H1 (cell line): ENCODE measurements around the gene SYNCRIP. TPM values are rescaled to one million over a fixed set of nuclear protein-coding genes. Genes with fewer than 3 reads are reported as not detected.

Experiments
- CTCF ChIA-PET: fragments of 300-600 bp; sonication (Branson Sonifier 250); formaldehyde crosslinking; loops from one replicate; lab custom pipeline; 2021; ENCODE audit not compliant: partially characterized antibody; lab: Charles Lee
- POLR2A ChIA-PET: fragments of 300-600 bp; sonication (Branson Sonifier 250); formaldehyde crosslinking; loops from one replicate; lab custom pipeline; 2021; ENCODE audit warnings: inconsistent platforms; ENCODE audit not compliant: partially characterized antibody; lab: Charles Lee
- DNase-seq, 2 experiments: peaks; one replicate each; pipeline versions ENCODE4 v3.0.0 to v3.0.0-alpha.2; 2010 to 2022; ENCODE audit warnings: low spot score in 2 of 2, low read depth in 1 of 2, mixed read lengths in 1 of 2
- FAIRE-seq: peaks from 2 replicates; lab custom pipeline; 2011; peaks lifted over from hg19 to GRCh38; lab: Jason Lieb, UNC
- H2AFZ ChIP-seq: 2 replicates; pipeline ENCODE4 v1.8.1; 2012; ENCODE audit warnings: low read length, inconsistent platforms
- H2AK5ac ChIP-seq: 2 replicates; pipeline ENCODE4 v1.6.1; 2013; ENCODE audit warnings: low read depth, low read length
- H2BK120ac ChIP-seq: replicated peaks from 2 replicates; pipeline ENCODE3; 2013; ENCODE audit warnings: low read depth, low read length, inconsistent platforms
- H2BK12ac ChIP-seq: 2 replicates; pipeline ENCODE4 v1.6.1; 2013; ENCODE audit warnings: low read depth, low read length
- H2BK15ac ChIP-seq: 2 replicates; pipeline ENCODE4 v1.6.1; 2013; ENCODE audit warnings: low read length
- H2BK20ac ChIP-seq: 2 replicates; pipeline ENCODE4 v1.6.1; 2013; ENCODE audit warnings: low read length
- H2BK5ac ChIP-seq: 2 replicates; pipeline ENCODE4 v1.6.1; 2013; ENCODE audit warnings: low read depth, low read length
- H3K14ac ChIP-seq: 2 replicates; pipeline ENCODE4 v1.6.1; 2013; ENCODE audit warnings: inconsistent platforms; ENCODE audit not compliant: insufficient read length
- H3K18ac ChIP-seq: 2 replicates; pipeline ENCODE4 v1.6.1; 2013; ENCODE audit warnings: low read length; ENCODE audit errors: extremely low read depth
- H3K23ac ChIP-seq: 2 replicates; pipeline ENCODE4 v1.6.1; 2013; ENCODE audit warnings: inconsistent platforms; ENCODE audit not compliant: insufficient read length
- H3K23me2 ChIP-seq: 2 replicates; pipeline ENCODE4 v1.6.1; 2013; ENCODE audit warnings: low read depth, low read length
- H3K27ac ChIP-seq: 2 replicates; pipeline ENCODE4 v1.6.1; 2011; ENCODE audit warnings: low read depth, low read length, inconsistent platforms
- H3K27me3 ChIP-seq, 4 experiments: replicated peaks in 1 of 4; 1 replicate in 1 of 4; 2 replicates in 3 of 4; pipeline versions ENCODE4 v1.6.1 to v1.8.1; 2011 to 2013; ENCODE audit warnings: low read length in 3 of 4, mild to moderate bottlenecking in 3 of 4, inconsistent platforms in 2 of 4, mixed read lengths in 2 of 4, moderate library complexity in 1 of 4; ENCODE audit not compliant: control insufficient read depth in 3 of 4, insufficient read depth in 3 of 4; ENCODE audit errors: extremely low read depth in 1 of 4
- H3K36me3 ChIP-seq, 4 experiments: 2 replicates each; pipeline versions ENCODE4 v1.6.1 to v1.8.1; 2011 to 2013; ENCODE audit warnings: mild to moderate bottlenecking in 4 of 4, low read length in 3 of 4, moderate library complexity in 2 of 4, control low read depth in 1 of 4, inconsistent platforms in 1 of 4; ENCODE audit not compliant: insufficient read depth in 4 of 4, control insufficient read depth in 2 of 4
- H3K4ac ChIP-seq: replicated peaks from 2 replicates; pipeline ENCODE3; 2013; ENCODE audit warnings: low read length, low read depth, mixed read lengths, inconsistent platforms; ENCODE audit not compliant: insufficient read length
- H3K4me1 ChIP-seq, 4 experiments: replicated peaks in 1 of 4; 1 replicate in 1 of 4; 2 replicates in 3 of 4; pipeline versions ENCODE4 v1.6.1 to v1.8.1; 2011 to 2013; ENCODE audit warnings: low read length in 3 of 4, inconsistent platforms in 2 of 4, mixed read lengths in 1 of 4; ENCODE audit not compliant: insufficient read depth in 4 of 4, control insufficient read depth in 3 of 4
- H3K4me2 ChIP-seq, 2 experiments: 2 replicates each; pipeline versions ENCODE4 v1.6.1 to v1.8.1; 2011 to 2013; ENCODE audit warnings: low read depth in 2 of 2, low read length in 2 of 2, control low read depth in 1 of 2, inconsistent platforms in 1 of 2, mild to moderate bottlenecking in 1 of 2; ENCODE audit not compliant: insufficient read depth in 1 of 2
- H3K4me3 ChIP-seq, 4 experiments: fragments of 200-600, 300-600 bp in 1 of 4; sonication (generic), shearing (Covaris generic), sonication (Bioruptor Twin) in 1 of 4; 2 replicates each; pipeline versions ENCODE4 v1.5.1 to v1.8.1; 2011 to 2016; ENCODE audit warnings: low read length in 4 of 4, low read depth in 3 of 4, control low read depth in 2 of 4, inconsistent platforms in 2 of 4, mild to moderate bottlenecking in 2 of 4, mixed read lengths in 1 of 4, moderate library complexity in 1 of 4; ENCODE audit not compliant: insufficient read depth in 2 of 4; ENCODE audit errors: extremely low read depth in 1 of 4
- H3K56ac ChIP-seq: replicated peaks from 2 replicates; pipeline ENCODE3; 2013; ENCODE audit warnings: low read depth, mild to moderate bottlenecking, mixed read lengths, low read length, inconsistent platforms; ENCODE audit not compliant: insufficient read length
- H3K79me1 ChIP-seq: 2 replicates; pipeline ENCODE4 v1.6.1; 2013; ENCODE audit warnings: low read depth, low read length, control low read depth
- H3K79me2 ChIP-seq, 2 experiments: 2 replicates each; pipeline versions ENCODE4 v1.6.1 to v1.8.1; 2012 to 2013; ENCODE audit warnings: low read length in 2 of 2, mild to moderate bottlenecking in 2 of 2, inconsistent platforms in 1 of 2; ENCODE audit not compliant: insufficient read depth in 2 of 2, control insufficient read depth in 1 of 2
- H3K9ac ChIP-seq, 4 experiments: replicated peaks in 1 of 4; 1 replicate in 1 of 4; 2 replicates in 3 of 4; pipeline versions ENCODE4 v1.6.1 to v1.8.1; 2011 to 2013; ENCODE audit warnings: low read depth in 3 of 4, low read length in 3 of 4, control low read depth in 2 of 4, mild to moderate bottlenecking in 2 of 4, moderate library complexity in 2 of 4, inconsistent platforms in 1 of 4; ENCODE audit errors: extremely low read depth in 1 of 4
- H3K9me3 ChIP-seq, 2 experiments: 2 replicates each; pipeline versions ENCODE4 v1.6.1 to v1.8.1; 2012 to 2013; ENCODE audit warnings: mild to moderate bottlenecking in 2 of 2, moderate library complexity in 2 of 2, control low read depth in 1 of 2, inconsistent platforms in 1 of 2, low read depth in 1 of 2, low read length in 1 of 2, mixed read lengths in 1 of 2; ENCODE audit not compliant: insufficient read depth in 2 of 2
- H4K20me1 ChIP-seq, 2 experiments: replicated peaks in 1 of 2; 2 replicates each; pipeline versions ENCODE3 to v1.8.1; 2011 to 2013; ENCODE audit warnings: inconsistent platforms in 2 of 2, low read length in 2 of 2, mild to moderate bottlenecking in 1 of 2; ENCODE audit not compliant: insufficient read depth in 2 of 2, control insufficient read depth in 1 of 2
- H4K5ac ChIP-seq: 2 replicates; pipeline ENCODE4 v1.6.1; 2013; ENCODE audit warnings: low read length, low read depth, mixed read lengths, inconsistent platforms; ENCODE audit not compliant: insufficient read length
- H4K8ac ChIP-seq: 2 replicates; pipeline ENCODE4 v1.8.0; 2013; ENCODE audit warnings: mild to moderate bottlenecking, moderate library complexity, low read length, inconsistent platforms; ENCODE audit not compliant: insufficient read depth; ENCODE audit errors: extremely low read depth
- H4K91ac ChIP-seq: replicated peaks from 2 replicates; pipeline ENCODE3; 2013; ENCODE audit warnings: low read length, mixed read lengths, inconsistent platforms; ENCODE audit not compliant: insufficient read length
- CHD2 ChIP-seq: IDR thresholded peaks from 2 replicates; pipeline ENCODE4 v1.6.1; 2012; ENCODE audit warnings: low read length, improper control_type of control experiment
- EP300 ChIP-seq, 2 experiments: IDR thresholded peaks; 1 replicate in 1 of 2; 2 replicates in 1 of 2; pipeline ENCODE4 v1.6.1; 2011 to 2012; ENCODE audit warnings: low read depth in 2 of 2, low read length in 2 of 2, mild to moderate bottlenecking in 2 of 2, borderline replicate concordance in 1 of 2, inconsistent platforms in 1 of 2, moderate library complexity in 1 of 2
- FOSL1 ChIP-seq: IDR thresholded peaks from 2 replicates; pipeline ENCODE4 v1.6.1; 2011; ENCODE audit warnings: mild to moderate bottlenecking, low read depth, low read length, moderate library complexity; ENCODE audit not compliant: insufficient read depth
- GABPA ChIP-seq: IDR thresholded peaks from 2 replicates; pipeline ENCODE4 v1.6.1; 2011; ENCODE audit warnings: mild to moderate bottlenecking, low read length, moderate library complexity, borderline replicate concordance; ENCODE audit not compliant: insufficient read depth
- HDAC2 ChIP-seq, 2 experiments: fragments of 300-600 bp in 1 of 2; sonication (generic) in 1 of 2; IDR thresholded peaks; 2 replicates each; pipeline ENCODE4 v1.6.1; 2011 to 2012; ENCODE audit warnings: low read depth in 2 of 2, low read length in 2 of 2, mild to moderate bottlenecking in 2 of 2, moderate library complexity in 2 of 2, borderline replicate concordance in 1 of 2, inconsistent platforms in 1 of 2
- POLR2A ChIP-seq, 2 experiments: IDR thresholded peaks; 1 replicate in 1 of 2; 2 replicates in 1 of 2; pipeline ENCODE4 v1.6.1; 2011; ENCODE audit warnings: low read depth in 2 of 2, low read length in 2 of 2, mild to moderate bottlenecking in 2 of 2; ENCODE audit errors: control extremely low read depth in 1 of 2
- SP1 ChIP-seq: IDR thresholded peaks from 2 replicates; pipeline ENCODE4 v1.6.1; 2011; ENCODE audit warnings: low read depth, low read length
- SRF ChIP-seq: IDR thresholded peaks from 2 replicates; pipeline ENCODE4 v1.6.1; 2011; ENCODE audit warnings: mild to moderate bottlenecking, low read depth, low read length, moderate library complexity
- YY1 ChIP-seq: IDR thresholded peaks from 2 replicates; pipeline ENCODE4 v1.6.1; 2011; ENCODE audit warnings: low read depth, mild to moderate bottlenecking, low read length
- ZNF274 ChIP-seq: IDR thresholded peaks from 2 replicates; pipeline ENCODE4 v1.7.0; 2012; ENCODE audit warnings: low read length, borderline replicate concordance; ENCODE audit errors: extremely low read depth
- WGBS, 2 experiments: shearing (Covaris generic) in 1 of 2; methylation state at CpG; one replicate each; pipeline versions ENCODE4 v1.1.6 to v1.1.7; 2013 to 2015; ENCODE audit warnings: low lambda C conversion rate in 2 of 2, mixed read lengths in 2 of 2, inconsistent platforms in 1 of 2, low coverage in 1 of 2, missing lambda C conversion rate in 1 of 2; ENCODE audit not compliant: insufficient replicate concordance in 2 of 2, insufficient coverage in 1 of 2, insufficient read length in 1 of 2; ENCODE audit errors: extremely low coverage in 1 of 2, missing lambda C conversion rate in 1 of 2; 5-methylcytosine and 5-hydroxymethylcytosine counted together
- polyA plus RNA-seq, 7 experiments: library from polyadenylated mRNA; depleted of rRNA in 3 of 7; stranded (reverse) in 5 of 7; unstranded in 2 of 7; fragments of >200 nt in 5 of 7; fragments of 200-250 nt in 2 of 7; gene quantifications; 1 replicate in 5 of 7; 2 replicates in 1 of 7; 4 replicates in 1 of 7; pipeline versions ENCODE4 v1.2.1 to v1.2.3, GENCODE V29; 2011 to 2013; ENCODE audit warnings: missing spikeins in 2 of 7, mixed read lengths in 2 of 7
- total RNA-seq: library from RNA; stranded (reverse); fragmentation: NEBNext Ultra II Directional; extraction: Animal tissue kit (Norgen Biotek cat#: 25700); gene quantifications from 2 replicates; pipeline ENCODE4 v1.2.1, GENCODE V29; 2021
- TF ChIP-seq, protein P1 (sequence below): IDR thresholded peaks from 2 replicates; pipeline ENCODE4 v1.6.1; 2011; ENCODE audit warnings: low read length, improper control_type of control experiment
- TF ChIP-seq, protein P2 (sequence below): IDR thresholded peaks from 2 replicates; pipeline ENCODE4 v1.6.1; 2012; ENCODE audit warnings: low read length, inconsistent platforms

SYNCRIP gene
- total and polyA plus RNA-seq, 2 of the 8 experiments (the other 6 are each of a cell fraction or from before 2014, with no cell fraction given) = 16.8 to 219 TPM

GRCh38 chr6:85568411-85568810 lies 74.3 kb downstream of the SYNCRIP start:
- Histone ChIP-seq H4K91ac (no peak overlapping the region), H4K8ac (no peak overlapping the region), H3K4me3 (no peak overlapping the region), H2AFZ (no peak overlapping the region), H3K56ac (no peak overlapping the region), H2BK120ac (no peak overlapping the region), H3K27ac (no peak overlapping the region), H4K20me1 (no peaks in the 10 kb centered on the region), H3K9ac (no peak overlapping the region), H3K4me2 (no peak overlapping the region), H2BK20ac (no peak overlapping the region), H2BK12ac (no peak overlapping the region), H3K9me3 (no peaks in the 10 kb centered on the region), H3K79me1 (no peaks in the 10 kb centered on the region), H3K27me3 (no peaks in the 10 kb centered on the region), H3K18ac (no peak overlapping the region), H3K14ac (no peak overlapping the region), H3K79me2 (no peaks in the 10 kb centered on the region), H2BK15ac (no peak overlapping the region), H3K4me1 (no peaks in the 10 kb centered on the region), H3K36me3 (no peaks in the 10 kb centered on the region), H3K23ac (no peak overlapping the region), H2BK5ac (no peak overlapping the region), H3K4ac (no peak overlapping the region), H4K5ac (no peak overlapping the region), H2AK5ac (no peak overlapping the region), H3K23me2 (no peaks in the 10 kb centered on the region)
- 94% methylated on average over 6 of the region's 6 CpGs; no CpG with 5 or more reads in 1 of the 2 experiments for WGBS, 2 experiments
- DNase-seq = no peak
- FAIRE-seq = no peak
- ChIA-PET POLR2A (no interaction called here), CTCF (interaction anchor here (1.6 kb wide), 1 partner anchor 85 kb away, joined by 5 read pairs; no protein-coding TSS in a partner anchor)
- no peak for TF ChIP-seq EP300 (IDR thresholded peaks at IDR 0.05; ENCODE audit: borderline replicate concordance in 1 of 2, low read depth in 2 of 2, low read length in 2 of 2)
- no peak for TF ChIP-seq POLR2A (IDR thresholded peaks at IDR 0.05; ENCODE audit: control extremely low read depth in 1 of 2, low read depth in 2 of 2, low read length in 2 of 2)
- no peak for TF ChIP-seq SP1
- TF ChIP-seq HDAC2 (IDR thresholded peaks at IDR 0.05; ENCODE audit: borderline replicate concordance in 1 of 2, low read depth in 2 of 2, low read length in 2 of 2) = no peak
- TF ChIP-seq GABPA = no peak
- TF ChIP-seq, protein P1, sequence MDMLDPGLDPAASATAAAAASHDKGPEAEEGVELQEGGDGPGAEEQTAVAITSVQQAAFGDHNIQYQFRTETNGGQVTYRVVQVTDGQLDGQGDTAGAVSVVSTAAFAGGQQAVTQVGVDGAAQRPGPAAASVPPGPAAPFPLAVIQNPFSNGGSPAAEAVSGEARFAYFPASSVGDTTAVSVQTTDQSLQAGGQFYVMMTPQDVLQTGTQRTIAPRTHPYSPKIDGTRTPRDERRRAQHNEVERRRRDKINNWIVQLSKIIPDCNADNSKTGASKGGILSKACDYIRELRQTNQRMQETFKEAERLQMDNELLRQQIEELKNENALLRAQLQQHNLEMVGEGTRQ = no peak
- TF ChIP-seq, protein P2, sequence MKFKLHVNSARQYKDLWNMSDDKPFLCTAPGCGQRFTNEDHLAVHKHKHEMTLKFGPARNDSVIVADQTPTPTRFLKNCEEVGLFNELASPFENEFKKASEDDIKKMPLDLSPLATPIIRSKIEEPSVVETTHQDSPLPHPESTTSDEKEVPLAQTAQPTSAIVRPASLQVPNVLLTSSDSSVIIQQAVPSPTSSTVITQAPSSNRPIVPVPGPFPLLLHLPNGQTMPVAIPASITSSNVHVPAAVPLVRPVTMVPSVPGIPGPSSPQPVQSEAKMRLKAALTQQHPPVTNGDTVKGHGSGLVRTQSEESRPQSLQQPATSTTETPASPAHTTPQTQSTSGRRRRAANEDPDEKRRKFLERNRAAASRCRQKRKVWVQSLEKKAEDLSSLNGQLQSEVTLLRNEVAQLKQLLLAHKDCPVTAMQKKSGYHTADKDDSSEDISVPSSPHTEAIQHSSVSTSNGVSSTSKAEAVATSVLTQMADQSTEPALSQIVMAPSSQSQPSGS = no peak
- no peak for TF ChIP-seq FOSL1
- no peak for TF ChIP-seq ZNF274
- TF ChIP-seq SRF = no peak
- TF ChIP-seq CHD2 = no peak
- no peak for TF ChIP-seq YY1
